Measurements from ENCODE around the gene RPL19.
A peak's percentile ranks its signal among the peaks of the same experiment; 100 is the strongest.

RPL19 gene

GRCh38 chr17:39173526-39174274 lies 26.4 kb upstream of the RPL19 start:
- DNase-seq = no peak

GRCh38 chr17:39174920-39175694 lies 25.0 kb upstream of the RPL19 start:
- peak; percentile 93 for DNase-seq

- DNase-seq = no peak
Measured at GRCh38 chr17:39175695-39176093, 24.4 kb upstream of the RPL19 start.

- no peak for DNase-seq
Measured at GRCh38 chr17:39177256-39177655, 22.8 kb upstream of the RPL19 start.

GRCh38 chr17:39178536-39178935 lies 21.5 kb upstream of the RPL19 start:
- DNase-seq = no peak

GRCh38 chr17:39181303-39181702 lies 18.8 kb upstream of the RPL19 start:
- DNase-seq = no peak

- DNase-seq = no peak
Measured at GRCh38 chr17:39183045-39183444, 17.0 kb upstream of the RPL19 start.

GRCh38 chr17:39183720-39184119 lies 16.4 kb upstream of the RPL19 start:
- no peak for DNase-seq

- DNase-seq = no peak
Measured at GRCh38 chr17:39186481-39187002, 13.5 kb upstream of the RPL19 start.

GRCh38 chr17:39187152-39187830 lies 12.8 kb upstream of the RPL19 start:
- DNase-seq = no peak

- no peak for DNase-seq
Measured at GRCh38 chr17:39191750-39192510, 8.2 kb upstream of the RPL19 start.

GRCh38 chr17:39192901-39193300 lies 7.2 kb upstream of the RPL19 start:
- DNase-seq = no peak

GRCh38 chr17:39193346-39193745 lies 6.7 kb upstream of the RPL19 start:
- no peak for DNase-seq

- DNase-seq = peak; percentile 53
Measured at GRCh38 chr17:39194089-39194984, 5.7 kb upstream of the RPL19 start.

GRCh38 chr17:39194985-39195524 lies 5.0 kb upstream of the RPL19 start:
- no peak for DNase-seq

GRCh38 chr17:39195568-39196160 lies 4.4 kb upstream of the RPL19 start:
- no peak for DNase-seq

GRCh38 chr17:39196241-39196807 lies 3.8 kb upstream of the RPL19 start:
- DNase-seq = no peak

- no peak for DNase-seq
Measured at GRCh38 chr17:39196808-39197291, 3.2 kb upstream of the RPL19 start.

GRCh38 chr17:39197380-39198185 lies 2.5 kb upstream of the RPL19 start, which contains the start of gene CACNB1:
Gene CACNB1 (minus strand): TSS chr17:39197669. CDS start chr17:39197495, 174 bp downstream.
- peak; percentile 93 for DNase-seq

Data from eye (tissue), 1 donor.